Activated CD4-positive, CD25-positive, alpha-beta regulatory T cell (primary cell): Measurements from ENCODE around the gene ATRX.
"Not testable (repeated sequence)": the region's sequence is repeated elsewhere in the genome, so short reads cannot be mapped to it uniquely, and the experiment has no call there.

Source experiments
- DNase-seq, 4 experiments: peaks; one replicate each; lab custom pipeline; 2025; lab: John Stamatoyannopoulos, UW

Gene ATRX

GRCh38 chrX:77621453-77621852 lies 164.6 kb downstream of the ATRX start:
- not testable (repeated sequence) for DNase-seq

- no peak for DNase-seq
Measured at GRCh38 chrX:77617206-77617605, 168.8 kb downstream of the ATRX start.

- no peak for DNase-seq
Measured at GRCh38 chrX:77603635-77604336, 182.2 kb downstream of the ATRX start.

GRCh38 chrX:77597511-77597910 lies 188.5 kb downstream of the ATRX start:
- DNase-seq: no peak

GRCh38 chrX:77597090-77597489 lies 188.9 kb downstream of the ATRX start:
- DNase-seq: no peak

- DNase-seq: no peak
Measured at GRCh38 chrX:77595848-77596247, 190.2 kb downstream of the ATRX start.

- no peak for DNase-seq
Measured at GRCh38 chrX:77572322-77572721, 213.7 kb downstream of the ATRX start.

- no peak for DNase-seq
Measured at GRCh38 chrX:77565278-77565677, 220.7 kb downstream of the ATRX start.

- DNase-seq: no peak
Measured at GRCh38 chrX:77564823-77565222, 221.2 kb downstream of the ATRX start.

- DNase-seq: no peak
Measured at GRCh38 chrX:77561372-77561771, 224.6 kb downstream of the ATRX start.

GRCh38 chrX:77556276-77556675 lies 229.7 kb downstream of the ATRX start:
- no peak for DNase-seq

GRCh38 chrX:77548751-77549150 lies 237.3 kb downstream of the ATRX start:
- DNase-seq: no peak

GRCh38 chrX:77539778-77540177 lies 246.2 kb downstream of the ATRX start:
- DNase-seq: not testable (repeated sequence)

GRCh38 chrX:77531261-77531660 lies 254.8 kb downstream of the ATRX start:
- DNase-seq: not testable (repeated sequence)

- DNase-seq: no peak
Measured at GRCh38 chrX:77528034-77528433, 258.0 kb downstream of the ATRX start.

GRCh38 chrX:77527233-77528001 lies 258.6 kb downstream of the ATRX start:
- no peak for DNase-seq

- no peak for DNase-seq
Measured at GRCh38 chrX:77519765-77520164, 266.3 kb downstream of the ATRX start.

GRCh38 chrX:77514177-77514576 lies 271.8 kb downstream of the ATRX start:
- no peak for DNase-seq

GRCh38 chrX:77510007-77510406 lies 276.0 kb downstream of the ATRX start:
- no peak for DNase-seq

GRCh38 chrX:77505227-77505626 lies 280.8 kb downstream of the ATRX start:
- DNase-seq: no peak

GRCh38 chrX:77502951-77503525 lies 283.0 kb downstream of the ATRX start:
- DNase-seq: no peak

- DNase-seq: not testable (repeated sequence)
Measured at GRCh38 chrX:77500164-77500563, 285.9 kb downstream of the ATRX start.
